Stimulated activated CD4-positive, alpha-beta T cell treated with anti-CD3 and anti-CD28 coated beads, Interleukin-15, amount 100 ng/mL, for 24 hours (primary cell): ENCODE data around the gene PKN1.

Experiments
- DNase-seq: peaks from one replicate; pipeline ENCODE4 v3.0.0-alpha.2; 2020

Gene PKN1

DNA sequence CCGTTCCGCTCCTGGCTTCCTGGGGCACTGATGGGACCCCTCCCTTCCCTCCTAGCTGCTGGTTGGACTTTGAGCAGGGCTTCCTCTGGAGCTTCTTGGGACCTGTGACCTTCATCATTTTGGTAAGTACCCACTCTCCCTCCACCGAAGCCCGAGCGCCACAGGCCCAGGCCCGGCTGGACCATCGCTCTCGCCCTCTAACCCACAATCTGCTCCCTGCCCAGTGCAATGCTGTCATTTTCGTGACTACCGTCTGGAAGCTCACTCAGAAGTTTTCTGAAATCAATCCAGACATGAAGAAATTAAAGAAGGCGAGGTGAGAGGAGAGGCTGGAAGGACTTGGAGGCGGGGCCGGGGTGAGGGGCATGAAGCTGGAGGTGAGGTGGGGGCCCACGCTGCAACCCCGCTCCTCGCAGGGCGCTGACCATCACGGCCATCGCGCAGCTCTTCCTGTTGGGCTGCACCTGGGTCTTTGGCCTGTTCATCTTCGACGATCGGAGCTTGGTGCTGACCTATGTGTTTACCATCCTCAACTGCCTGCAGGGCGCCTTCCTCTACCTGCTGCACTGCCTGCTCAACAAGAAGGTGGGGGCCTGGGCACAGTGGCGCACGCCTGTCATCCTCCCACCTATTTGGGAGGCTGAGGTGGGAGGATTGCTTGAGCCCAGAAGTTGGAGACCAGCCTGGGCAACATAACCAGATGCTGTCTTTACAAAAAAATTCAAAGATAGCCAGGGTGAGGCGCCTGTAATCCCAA, 26.3 kb upstream of the PKN1 start:
- DNase-seq, result no peak

DNA sequence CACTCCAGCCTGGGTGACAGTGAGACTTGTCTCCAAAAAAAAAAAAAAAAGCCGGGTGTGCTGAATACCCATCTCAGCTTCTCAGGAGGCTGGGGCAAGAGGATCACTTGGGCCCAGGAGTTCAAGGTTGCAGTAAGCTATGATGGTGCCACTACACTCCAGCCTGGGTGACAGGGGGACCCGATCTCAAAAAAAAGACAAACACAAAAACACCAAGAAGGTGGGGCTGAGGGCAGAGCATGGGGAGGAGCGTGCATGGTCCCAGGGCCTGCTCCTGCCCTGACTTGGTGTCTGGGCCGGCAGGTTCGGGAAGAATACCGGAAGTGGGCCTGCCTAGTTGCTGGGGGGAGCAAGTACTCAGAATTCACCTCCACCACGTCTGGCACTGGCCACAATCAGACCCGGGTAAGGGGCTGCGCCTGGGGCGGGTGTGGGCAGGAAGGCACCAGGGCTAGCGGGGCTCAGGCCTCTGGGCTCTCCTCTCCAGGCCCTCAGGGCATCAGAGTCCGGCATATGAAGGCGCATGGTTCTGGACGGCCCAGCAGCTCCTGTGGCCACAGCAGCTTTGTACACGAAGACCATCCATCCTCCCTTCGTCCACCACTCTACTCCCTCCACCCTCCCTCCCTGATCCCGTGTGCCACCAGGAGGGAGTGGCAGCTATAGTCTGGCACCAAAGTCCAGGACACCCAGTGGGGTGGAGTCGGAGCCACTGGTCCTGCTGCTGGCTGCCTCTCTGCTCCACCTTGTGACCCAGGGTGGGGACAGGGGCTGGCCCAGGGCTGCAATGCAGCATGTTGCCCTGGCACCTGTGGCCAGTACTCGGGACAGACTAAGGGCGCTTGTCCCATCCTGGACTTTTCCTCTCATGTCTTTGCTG, 25.3 kb upstream of the PKN1 start:
- peak; percentile 31 for DNase-seq

DNA sequence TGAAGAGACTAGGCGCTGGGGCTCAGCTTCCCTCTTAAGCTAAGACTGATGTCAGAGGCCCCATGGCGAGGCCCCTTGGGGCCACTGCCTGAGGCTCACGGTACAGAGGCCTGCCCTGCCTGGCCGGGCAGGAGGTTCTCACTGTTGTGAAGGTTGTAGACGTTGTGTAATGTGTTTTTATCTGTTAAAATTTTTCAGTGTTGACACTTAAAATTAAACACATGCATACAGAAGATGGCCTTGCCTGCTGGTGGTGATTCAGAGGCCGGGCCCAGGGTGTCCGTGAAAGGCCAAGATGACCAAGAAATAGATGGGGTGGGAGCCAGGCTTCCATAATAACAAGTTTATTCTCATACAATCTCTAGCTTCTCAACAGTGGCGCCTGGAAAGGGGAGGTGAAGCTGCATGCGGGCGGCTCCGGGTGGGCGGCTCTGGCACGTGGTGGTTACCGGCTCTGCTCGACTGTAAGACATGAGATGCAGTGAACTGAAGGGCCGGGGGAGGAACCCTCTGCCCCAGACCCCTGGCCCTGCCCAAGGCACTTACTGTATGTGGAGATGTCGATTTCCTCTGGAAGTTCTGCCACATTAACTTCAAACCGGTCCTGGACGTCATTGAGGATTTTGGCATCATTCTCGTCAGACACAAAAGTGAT, 24.5 kb upstream of the PKN1 start:
- DNase-seq, result no peak

DNA sequence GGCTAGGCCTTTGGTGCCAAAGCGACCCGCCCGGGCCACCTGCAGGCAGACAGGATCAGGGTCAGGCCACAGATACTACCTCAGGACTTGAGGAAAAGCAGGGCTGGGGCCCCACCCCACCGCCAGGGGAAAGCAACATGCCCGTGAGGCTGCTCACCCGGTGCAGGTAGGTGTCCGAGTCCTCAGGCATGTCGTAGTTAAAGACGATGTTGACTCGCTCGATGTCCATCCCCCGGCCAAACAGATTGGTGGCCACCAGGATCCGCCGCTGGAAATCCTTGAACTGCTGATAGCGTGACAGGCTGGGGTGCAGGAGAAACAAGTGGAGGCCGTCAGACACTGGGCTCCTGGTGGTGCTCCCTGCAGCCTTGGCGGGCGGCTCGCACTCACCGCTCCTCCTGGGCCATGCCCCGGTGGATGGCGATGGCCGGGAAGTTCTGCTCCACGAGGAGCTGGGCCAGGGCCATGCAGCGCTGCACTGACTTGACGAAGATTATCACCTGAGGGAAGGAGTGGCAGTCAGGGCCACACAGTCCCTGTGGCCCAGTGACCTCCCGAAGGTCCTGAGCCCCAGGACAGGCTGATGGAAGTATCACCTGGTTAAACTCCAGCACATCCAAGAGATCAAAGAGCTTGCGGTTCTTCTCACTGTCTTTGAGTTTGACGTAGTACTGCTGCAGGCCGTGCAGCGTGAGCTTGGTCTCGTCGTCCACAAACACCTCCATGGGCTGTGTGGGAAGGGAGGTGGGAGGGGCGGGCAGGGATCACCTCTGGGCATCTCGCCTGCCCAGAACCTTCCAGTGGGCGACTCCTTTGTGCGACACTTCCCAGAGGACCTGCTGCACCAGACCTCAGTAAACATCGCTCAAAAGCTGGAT, 23.7 kb upstream of the PKN1 start:
- DNase-seq, result no peak

DNA sequence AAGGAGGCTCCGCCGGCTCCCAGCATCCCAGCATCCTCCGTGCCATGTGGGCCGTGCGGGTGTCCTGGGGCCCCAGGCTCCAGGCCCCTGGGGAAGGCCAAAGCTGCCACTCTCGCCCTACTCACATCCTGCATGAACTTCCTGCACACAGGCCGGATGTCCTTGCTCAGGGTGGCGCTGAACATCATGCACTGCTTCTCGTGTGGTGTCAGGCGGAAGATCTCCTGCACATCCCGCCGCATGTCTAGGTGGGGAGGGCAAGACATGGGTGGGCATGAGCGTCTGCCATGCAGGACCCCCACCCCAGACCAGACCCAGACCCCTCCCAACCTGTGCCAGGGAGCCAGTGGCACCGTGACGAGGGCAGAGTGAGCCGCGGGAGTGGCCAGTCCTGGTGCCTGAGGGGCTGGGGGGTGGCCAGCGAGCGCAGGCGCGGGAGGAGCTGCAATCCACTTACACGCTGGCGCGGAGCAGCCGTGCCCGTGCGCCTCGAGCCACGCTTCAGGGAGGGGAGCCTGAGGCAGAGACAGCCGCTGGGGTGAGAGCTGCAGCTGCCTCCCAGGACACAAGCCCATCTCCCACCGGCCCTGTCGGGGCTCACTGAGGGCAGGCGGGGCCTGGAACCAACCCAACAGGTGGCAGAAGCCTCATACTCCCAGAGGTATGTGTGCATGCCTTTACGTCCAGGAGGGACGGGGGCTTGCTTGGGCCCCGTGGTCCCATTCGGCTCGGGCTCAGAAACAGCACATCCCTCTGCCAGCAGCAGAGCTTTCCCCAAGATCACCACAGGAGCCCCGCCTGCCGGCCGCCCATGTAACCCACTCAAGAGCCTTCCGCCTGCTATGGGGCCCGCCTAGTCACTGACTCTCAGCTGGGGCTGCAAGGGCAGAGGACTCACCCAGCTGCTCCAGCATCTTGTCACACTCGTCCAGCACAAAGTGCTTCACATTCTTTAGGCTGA, 22.7 kb upstream of the PKN1 start:
- peak; percentile 36 for DNase-seq

DNA sequence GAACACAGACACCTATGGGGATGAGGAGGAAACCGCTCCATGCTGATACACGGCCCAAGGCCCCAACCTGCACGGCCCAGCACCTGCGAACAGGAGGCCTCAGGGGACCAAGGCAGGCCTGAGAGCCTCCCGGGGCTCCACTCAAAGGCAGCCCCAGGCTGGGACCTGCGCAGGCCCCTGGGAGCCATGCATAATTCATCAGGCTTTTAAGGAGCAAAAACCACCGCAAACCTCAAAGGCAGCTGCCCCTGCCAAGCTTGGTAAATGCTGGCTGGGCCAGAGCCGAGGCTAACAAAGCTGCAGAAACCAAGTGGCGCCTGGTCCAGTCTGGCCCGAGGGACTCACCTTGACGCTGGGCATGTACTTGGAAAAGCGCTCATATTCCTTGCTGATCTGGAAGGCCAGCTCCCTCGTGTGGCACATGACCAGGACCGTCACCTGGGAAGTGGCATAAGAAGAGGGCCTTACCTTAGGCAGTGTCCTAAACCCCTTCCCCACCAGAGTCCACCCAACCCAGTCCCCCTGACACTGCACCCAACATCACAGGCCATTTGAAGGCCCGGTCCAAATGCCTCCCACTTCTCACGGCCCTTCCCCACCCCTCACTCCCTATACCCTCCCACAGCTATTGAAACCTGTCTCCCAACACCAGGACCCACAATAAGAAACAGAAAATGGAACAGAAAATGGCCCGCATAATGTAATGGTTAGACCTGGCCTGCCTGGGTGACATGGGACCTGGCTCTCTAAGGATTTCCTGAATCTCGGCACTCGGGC, 21.8 kb upstream of the PKN1 start:
- DNase-seq, result no peak

DNA sequence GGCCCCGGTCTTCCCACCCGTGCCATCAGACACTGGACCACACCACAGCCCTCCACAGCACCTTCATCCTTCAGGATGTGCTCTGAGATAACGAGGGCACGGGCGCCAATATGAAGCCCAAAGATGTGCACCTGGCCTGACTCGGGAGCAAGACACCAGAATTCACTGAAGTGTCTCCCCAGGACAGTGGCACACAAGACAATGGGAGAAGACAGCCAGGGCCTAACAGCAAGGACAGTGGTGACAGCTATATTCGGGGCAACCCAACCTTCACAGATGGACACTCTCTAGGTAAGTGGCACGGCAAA, 21.2 kb upstream of the PKN1 start:
- no peak for DNase-seq

DNA sequence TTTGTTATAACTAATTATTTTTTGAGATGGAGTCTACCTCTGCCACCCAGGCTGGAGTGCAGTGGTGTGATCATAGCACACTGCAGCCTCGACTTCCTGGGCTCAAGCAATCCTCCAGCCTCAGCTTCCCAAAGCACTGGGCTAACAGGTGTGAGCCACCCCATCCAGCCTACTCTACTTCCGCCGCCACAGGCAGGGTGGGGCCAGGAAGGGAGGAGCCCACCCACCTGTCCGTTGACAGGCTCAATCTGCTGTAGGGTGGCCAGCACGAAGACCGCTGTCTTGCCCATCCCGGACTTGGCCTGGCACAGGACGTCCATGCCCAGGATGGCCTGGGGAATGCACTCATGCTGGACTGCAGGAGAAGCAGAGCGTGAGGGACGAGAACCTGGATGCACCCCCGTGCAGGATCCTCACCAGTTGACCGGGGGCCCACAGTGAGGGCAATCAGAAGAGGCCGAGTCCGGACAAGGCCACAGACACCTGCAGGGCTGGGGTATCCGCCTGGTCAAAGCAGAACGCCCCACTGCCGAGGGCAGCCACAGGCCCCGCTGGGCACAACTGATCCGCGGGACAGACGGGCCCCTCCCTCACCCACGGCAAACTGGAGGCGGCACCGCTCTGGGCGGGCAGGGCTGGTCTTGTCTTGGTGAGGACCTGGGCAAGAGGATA, 20.6 kb upstream of the PKN1 start:
- DNase-seq, result no peak

DNA sequence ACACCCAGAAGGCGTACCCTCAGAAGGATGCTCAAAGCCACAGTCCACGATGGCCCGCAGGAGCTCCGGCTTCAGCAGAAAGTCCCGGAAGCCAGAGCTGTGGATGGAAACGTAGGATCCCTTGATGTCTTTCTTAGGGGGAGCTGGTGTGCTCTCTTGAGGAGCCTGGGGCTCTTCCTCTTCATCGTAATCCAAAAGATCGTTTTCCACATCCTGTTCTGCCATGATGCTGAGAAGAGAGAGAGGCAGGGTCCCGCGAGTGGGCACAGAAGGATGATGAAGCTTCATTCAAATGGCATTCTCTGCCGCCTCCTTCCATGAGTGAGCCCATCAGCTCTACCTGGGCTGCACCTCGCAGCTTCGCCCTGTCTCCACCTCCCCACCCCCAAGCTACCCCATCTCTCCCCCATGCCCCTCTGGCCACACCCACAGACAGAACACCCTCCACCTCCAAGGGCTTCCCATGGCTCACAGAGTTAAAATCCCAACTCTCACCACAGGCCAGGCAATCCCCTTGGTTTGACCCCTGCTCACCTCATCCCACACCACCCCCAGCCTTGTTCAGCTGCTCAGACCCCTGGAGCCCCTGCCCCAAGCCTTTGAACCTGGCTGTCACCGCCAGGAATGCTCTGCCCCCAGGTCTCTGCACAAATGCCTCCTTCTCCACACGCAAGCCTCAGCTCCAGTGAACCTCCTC, 20.0 kb upstream of the PKN1 start:
- DNase-seq, result no peak

DNA sequence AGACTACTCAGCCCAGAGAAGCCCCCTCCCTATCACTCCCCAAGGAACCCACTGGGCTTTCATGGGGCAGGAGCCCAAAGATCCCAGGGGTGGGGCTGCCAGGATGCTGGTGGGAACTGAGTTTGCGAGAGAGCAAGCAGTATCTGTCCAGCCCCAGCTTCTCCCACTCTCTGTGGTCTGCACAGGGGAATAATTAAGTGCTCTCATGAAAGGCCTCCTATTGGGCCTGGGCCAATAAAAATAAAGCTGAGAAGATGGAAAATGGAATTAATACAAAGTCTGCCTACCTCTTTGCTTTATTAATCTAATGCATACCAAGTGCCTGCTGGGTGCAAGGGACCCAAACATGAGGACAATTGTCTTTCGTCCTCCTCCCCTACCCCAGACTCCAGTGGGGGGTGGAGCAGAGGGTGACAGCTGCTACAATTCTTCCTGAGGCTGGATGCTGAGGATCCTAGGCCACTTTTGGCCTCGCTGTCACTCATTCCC, 19.4 kb upstream of the PKN1 start:
- no peak for DNase-seq

DNA sequence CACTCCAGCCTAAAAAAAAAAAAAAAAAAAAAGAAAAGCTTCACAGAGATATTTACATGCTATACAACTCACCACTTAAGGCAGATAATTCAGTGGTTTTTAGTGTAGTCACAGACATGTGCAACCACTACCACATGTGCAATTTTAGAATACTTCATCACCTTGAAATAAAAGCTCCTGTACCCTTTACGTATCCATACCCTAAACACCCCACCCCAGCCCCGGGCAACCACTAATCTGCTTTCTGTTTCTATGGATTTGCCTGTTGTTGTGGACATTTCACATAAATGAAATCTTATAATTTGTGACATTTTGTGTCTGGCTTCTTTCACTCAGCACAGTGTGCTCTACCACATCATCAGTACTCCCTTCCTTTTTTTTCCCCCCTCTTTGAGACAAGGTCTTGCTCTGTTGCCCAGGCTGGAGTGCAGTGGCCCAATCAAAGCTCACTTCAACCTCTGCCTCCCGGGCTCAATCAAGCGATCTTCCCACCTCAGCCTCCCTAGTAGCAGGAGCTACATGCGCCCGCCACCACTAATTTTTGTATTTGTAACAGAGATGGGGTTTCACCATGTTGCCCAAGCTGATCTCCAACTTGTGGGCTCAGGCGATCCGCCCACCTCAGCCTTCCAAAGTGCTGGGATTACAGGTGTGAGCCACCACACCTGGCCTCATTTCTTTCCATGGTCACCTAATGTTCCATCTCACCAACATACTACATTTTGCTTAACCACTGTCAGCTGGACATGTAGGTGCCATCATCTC, 18.0 kb upstream of the PKN1 start:
- DNase-seq, result no peak

DNA sequence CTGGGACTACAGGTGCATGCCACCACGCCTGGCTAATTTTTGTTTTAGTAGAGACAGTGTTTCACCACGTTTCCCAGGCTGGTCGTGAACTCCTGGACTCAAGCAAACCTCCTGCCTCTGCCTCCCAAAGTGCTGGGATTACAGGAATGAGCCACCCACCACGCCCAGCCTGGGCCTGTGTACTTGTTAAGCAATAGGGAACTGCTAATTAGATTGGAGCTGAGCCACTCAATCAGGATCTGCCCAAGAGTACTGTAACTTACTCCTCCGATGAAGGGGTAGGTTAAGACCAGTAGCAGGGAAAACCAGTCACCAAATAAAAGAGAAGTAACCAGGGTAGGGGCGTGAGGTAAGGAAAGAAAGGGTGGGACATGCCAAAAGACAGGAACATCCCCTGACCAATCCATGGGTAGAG, 16.3 kb upstream of the PKN1 start:
- DNase-seq, result no peak

DNA sequence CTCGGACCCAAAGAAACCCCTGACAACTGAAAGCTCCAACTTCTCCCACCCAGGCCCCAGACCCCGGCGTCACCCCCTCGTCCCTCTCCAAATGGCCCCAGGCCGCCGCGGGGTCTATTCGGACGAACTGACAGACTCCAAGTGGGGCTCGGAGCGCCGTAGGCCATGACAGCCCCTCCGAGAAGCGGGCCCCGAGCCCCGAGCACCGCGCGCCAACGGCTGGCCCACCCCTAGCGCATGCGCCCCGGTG, 14.3 kb upstream of the PKN1 start:
- peak; percentile 91 for DNase-seq

DNA sequence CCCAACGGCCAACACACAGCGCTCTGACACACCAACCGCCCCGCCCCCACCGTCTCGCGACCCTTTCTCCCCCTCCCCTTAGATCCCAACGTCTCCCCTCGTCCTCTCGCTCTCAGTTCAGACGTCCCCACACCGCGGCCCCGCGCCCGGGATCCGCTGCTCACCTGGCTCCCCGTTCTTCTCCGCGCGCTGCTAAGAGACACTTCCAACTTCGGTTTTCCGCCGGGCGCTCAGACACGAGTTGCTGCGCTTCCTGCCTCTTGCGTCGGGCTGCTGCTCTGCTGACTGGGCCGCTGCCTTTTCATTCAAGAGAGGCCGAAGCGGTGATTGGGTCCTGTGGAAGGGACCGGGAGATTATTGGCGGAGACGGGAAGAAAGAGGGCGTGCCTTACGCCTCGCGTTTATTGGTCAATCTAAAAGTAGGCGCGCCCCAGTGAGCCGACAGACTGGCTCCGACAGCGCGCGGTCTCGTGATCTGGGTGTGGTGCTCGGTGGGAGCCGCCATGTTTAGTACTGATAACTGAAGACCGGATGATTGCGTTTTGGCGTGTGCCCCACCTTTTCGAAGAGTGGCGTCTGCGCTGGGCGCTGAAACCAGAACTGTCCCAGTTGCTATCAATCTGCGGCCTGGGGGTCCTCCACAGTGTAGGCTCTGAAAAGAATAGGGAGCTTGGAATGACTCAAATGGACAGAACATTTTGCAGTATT, 13.8 kb upstream of the PKN1 start, which contains the start of gene DDX39A:
Gene DDX39A, minus strand, starts transcription at position 236 of the 708 bp plus-strand sequence. CDS start 6,121 bp downstream, outside the sequence.
- DNase-seq, result peak; percentile 98

DNA sequence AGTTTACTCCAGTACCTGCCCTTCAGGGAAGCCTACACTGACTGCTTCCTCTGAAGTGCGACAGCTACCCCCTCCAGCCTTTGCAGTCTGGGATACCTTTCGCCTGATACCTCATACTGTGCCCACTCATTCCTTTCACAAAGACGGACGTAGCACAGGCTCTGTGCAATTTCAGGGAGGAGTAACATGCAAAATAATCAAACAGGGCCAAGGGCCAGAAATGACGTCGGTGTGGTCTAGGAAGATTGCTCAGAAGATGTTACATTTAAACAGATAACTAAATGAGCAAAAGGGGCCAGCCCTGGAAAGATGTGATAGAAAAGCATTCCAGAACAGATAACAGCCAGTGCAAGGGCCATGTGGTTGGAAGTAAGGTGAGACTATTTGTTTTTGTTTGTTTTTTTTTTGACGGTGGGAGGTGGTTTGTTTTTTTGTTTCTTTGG, 7.4 kb upstream of the PKN1 start:
- no peak for DNase-seq

DNA sequence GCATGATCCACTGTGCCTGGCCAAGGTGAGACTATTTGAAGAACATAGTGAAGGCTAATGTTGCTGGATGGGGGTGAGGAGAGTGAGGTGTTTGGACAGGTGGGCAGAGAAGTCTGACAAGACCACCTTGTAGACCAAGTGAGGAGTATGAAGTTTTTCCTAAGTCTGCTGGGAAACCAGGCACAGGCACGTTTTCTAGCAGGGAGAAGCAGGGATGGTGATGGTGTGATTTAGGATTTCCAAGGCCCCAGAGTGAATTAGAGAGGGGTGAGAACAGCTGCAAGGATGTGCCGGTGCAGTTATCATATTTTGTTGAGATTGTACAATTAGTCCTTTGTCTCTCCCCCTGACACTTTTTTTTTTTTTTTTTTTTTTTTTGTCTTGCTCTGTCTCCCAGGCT, 5.6 kb upstream of the PKN1 start:
- no peak for DNase-seq

DNA sequence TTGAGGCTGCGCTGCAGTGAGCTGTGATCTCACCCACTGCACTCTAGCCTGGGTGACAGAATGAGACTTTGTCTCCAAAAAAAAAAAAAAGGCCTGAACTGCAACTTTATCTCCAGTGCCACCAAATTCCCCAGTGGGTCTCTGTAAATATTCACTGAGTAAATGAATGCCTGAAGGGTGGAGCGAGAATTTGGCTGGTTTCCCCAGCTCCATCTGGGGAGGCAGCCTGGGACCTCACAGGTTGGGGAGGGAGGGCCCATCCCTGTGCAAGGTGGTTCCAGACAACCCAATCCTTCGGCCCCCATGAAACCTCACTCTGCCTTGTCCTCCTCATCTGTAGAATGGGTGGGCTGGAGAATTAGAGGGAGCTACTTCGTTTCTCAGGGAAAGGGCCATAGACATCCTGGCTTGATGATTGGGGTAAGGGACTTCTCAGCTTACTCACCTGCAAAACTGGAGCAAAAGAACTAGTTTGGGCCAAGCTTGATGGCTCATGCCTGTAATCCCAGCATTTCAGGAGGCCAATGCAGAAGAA, 4.2 kb upstream of the PKN1 start:
- DNase-seq, result no peak

DNA sequence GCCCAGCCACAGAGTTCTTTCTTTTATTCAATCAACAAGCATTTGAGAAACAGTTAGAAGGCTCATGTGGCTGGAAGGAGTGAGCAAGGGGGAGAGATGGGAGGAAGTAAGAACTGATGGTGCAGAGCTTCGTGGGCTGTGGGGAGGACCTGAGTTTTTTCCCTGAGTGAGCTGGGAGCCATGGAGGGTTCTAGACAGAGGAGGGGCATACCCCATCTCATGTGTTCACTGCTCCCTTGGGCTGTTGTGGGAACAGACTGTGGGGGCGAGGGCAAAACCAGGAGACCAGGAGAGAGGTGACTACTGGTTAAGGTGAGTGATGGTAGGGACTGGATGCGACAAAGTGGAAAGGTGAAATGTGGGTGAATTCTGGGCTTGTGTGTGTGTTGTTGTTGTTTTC, 2.4 kb upstream of the PKN1 start:
- DNase-seq, result no peak
